ENCODE data around the gene CFAP20DC. TPM values are rescaled to one million over a fixed set of nuclear protein-coding genes. Genes with fewer than 3 reads are reported as not detected.

The CFAP20DC gene
- total RNA-seq, 1 experiment from 2014 or later = 4.5 TPM

DNA sequence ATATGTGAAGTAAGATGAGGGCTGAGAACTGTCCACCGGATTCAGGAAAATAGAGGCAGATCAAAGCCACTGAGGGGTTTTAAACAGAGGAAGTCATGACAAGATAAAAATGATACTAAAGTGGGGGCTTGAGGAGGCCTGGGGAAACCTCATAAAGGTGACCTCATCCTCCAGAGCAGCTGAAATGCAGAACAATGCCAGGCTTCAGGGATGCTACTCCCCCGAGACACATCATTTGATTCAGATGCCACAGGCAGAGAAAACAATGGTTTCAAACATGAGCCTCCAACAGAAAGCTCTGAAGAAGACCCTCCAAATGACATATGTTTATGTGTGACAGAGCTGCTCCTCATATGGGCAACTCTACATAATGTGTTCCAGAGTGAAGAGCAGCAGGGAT is 6.4 kb downstream of the CFAP20DC start:
- H3K9me3 Mint-ChIP-seq = no peaks in the 10 kb centered on the region
- H3K56ac ChIP-seq (ENCODE audit: insufficient read length, low read depth, low read length) = no peak overlapping the region
- no peak overlapping the region for H2BK120ac ChIP-seq (ENCODE audit: low read depth, low read length, poor library complexity, severe bottlenecking)
- H3K27me3 Mint-ChIP-seq (ENCODE audit: low read depth) = no peaks in the 10 kb centered on the region
- H4K8ac ChIP-seq (replicated peaks; ENCODE audit: insufficient read length, low read depth, low read length) = no peak overlapping the region
- H2BK5ac ChIP-seq (ENCODE audit: insufficient read length, low read length) = no peak overlapping the region
- no peak overlapping the region for H2BK20ac ChIP-seq (ENCODE audit: low read depth, low read length, poor library complexity, severe bottlenecking)
- H2BK12ac ChIP-seq (ENCODE audit: insufficient read length, low read depth, low read length) = no peak overlapping the region
- H3K4me2 ChIP-seq (ENCODE audit: insufficient read depth, insufficient read length, low read length) = no peak overlapping the region
- H3K18ac ChIP-seq (ENCODE audit: insufficient read length, low read depth, low read length) = no peak overlapping the region
- H4K5ac ChIP-seq (ENCODE audit: insufficient read length, low read depth, low read length) = no peak overlapping the region
- no peaks in the 10 kb centered on the region for H3K27me3 ChIP-seq (ENCODE audit: insufficient read depth, low read length)
- H3K4me1 ChIP-seq (ENCODE audit: insufficient read depth, low read length) = no peaks in the 10 kb centered on the region
- no peak overlapping the region for H2AK5ac ChIP-seq (ENCODE audit: insufficient read length, low read length)
- H3K9ac ChIP-seq (ENCODE audit: extremely low read depth, insufficient read length, low read length) = no peak overlapping the region
- no CpG with 5 or more reads among the region's 2 CpGs for WGBS (ENCODE audit: extremely low coverage, insufficient read length, low lambda C conversion rate)
- H3K23ac ChIP-seq (ENCODE audit: insufficient read length, low read depth, low read length) = no peak overlapping the region
- no peaks in the 10 kb centered on the region for H3K9me3 ChIP-seq (ENCODE audit: control insufficient read depth, low read depth, low read length)
- no peak overlapping the region for H4K91ac ChIP-seq (ENCODE audit: insufficient read length, low read depth, low read length)
- H3K4ac ChIP-seq (ENCODE audit: low read depth, low read length) = no peak overlapping the region
- H3K27ac Mint-ChIP-seq = no peak overlapping the region
- H3K79me2 ChIP-seq (ENCODE audit: insufficient read depth, low read length) = no peaks in the 10 kb centered on the region
- no peak overlapping the region for H2BK15ac ChIP-seq (ENCODE audit: low read depth, low read length)
- no peak overlapping the region for H3K4me3 Mint-ChIP-seq
- H3K23me2 ChIP-seq (ENCODE audit: insufficient read length, low read depth, low read length, poor library complexity, severe bottlenecking) = no peaks in the 10 kb centered on the region
- no peak overlapping the region for H3T11ph ChIP-seq (ENCODE audit: low read length)
- peaks cover under 1 to 3% of the 10 kb centered on the region in 2 experiments for H3K4me1 Mint-ChIP-seq
- no peaks in the 10 kb centered on the region for H3K36me3 Mint-ChIP-seq (ENCODE audit: insufficient read depth in 1 of 3, low read depth in 3 of 3)
- no peak overlapping the region for H3K27ac ChIP-seq (ENCODE audit: insufficient read length, low read depth, low read length)
- no peak overlapping the region for H3K14ac ChIP-seq (ENCODE audit: insufficient read depth, low read length)
- H3K79me1 ChIP-seq (ENCODE audit: insufficient read depth, low read depth, low read length, poor library complexity, severe bottlenecking) = no peaks in the 10 kb centered on the region
- no peak overlapping the region for H2AFZ ChIP-seq (ENCODE audit: low read length)
- no peaks in the 10 kb centered on the region for H4K20me1 ChIP-seq (ENCODE audit: control insufficient read depth, insufficient read depth, insufficient read length)
- DNase-seq = no peak
- TF ChIP-seq, protein P1, sequence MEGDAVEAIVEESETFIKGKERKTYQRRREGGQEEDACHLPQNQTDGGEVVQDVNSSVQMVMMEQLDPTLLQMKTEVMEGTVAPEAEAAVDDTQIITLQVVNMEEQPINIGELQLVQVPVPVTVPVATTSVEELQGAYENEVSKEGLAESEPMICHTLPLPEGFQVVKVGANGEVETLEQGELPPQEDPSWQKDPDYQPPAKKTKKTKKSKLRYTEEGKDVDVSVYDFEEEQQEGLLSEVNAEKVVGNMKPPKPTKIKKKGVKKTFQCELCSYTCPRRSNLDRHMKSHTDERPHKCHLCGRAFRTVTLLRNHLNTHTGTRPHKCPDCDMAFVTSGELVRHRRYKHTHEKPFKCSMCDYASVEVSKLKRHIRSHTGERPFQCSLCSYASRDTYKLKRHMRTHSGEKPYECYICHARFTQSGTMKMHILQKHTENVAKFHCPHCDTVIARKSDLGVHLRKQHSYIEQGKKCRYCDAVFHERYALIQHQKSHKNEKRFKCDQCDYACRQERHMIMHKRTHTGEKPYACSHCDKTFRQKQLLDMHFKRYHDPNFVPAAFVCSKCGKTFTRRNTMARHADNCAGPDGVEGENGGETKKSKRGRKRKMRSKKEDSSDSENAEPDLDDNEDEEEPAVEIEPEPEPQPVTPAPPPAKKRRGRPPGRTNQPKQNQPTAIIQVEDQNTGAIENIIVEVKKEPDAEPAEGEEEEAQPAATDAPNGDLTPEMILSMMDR (conservative IDR thresholded peaks at IDR 0.05) = no peak
